Gastroesophageal sphincter (tissue), 4 donors: Measurements from ENCODE around the gene SERPINH1. TPM values are rescaled to one million over a fixed set of nuclear protein-coding genes. Genes with fewer than 3 reads are reported as not detected.

Source experiments
- ATAC-seq: fragments of 150-250 bp; one replicate; pipeline ENCODE4 v1.9.1; 2016; ENCODE audit warnings: mild to moderate bottlenecking, moderate library complexity
- H3K27ac ChIP-seq, 4 donors: fragments of 200-600 bp; sonication (generic) in 3 of 4; 1 replicate in 3 of 4; 2 replicates in 1 of 4; pipeline ENCODE4 v1.5.1; 2016 to 2019
- H3K27me3 ChIP-seq: fragments of 200-600 bp; sonication (generic); one replicate; pipeline ENCODE4 v1.5.1; 2019
- H3K36me3 ChIP-seq, 2 donors: fragments of 200-600 bp; sonication (generic); one replicate each; pipeline ENCODE4 v1.5.1; 2019; ENCODE audit warnings: control low read depth in 1 of 2
- H3K4me1 ChIP-seq, 3 donors: fragments of 200-600 bp; sonication (generic); 1 replicate in 2 of 3; 2 replicates in 1 of 3; pipeline ENCODE4 v1.5.1; 2016 to 2019; ENCODE audit warnings: control low read depth in 2 of 3
- H3K4me3 ChIP-seq, 2 donors: fragments of 200-600 bp; sonication (generic); one replicate each; pipeline ENCODE4 v1.5.1; 2019; ENCODE audit warnings: mild to moderate bottlenecking in 1 of 2, moderate library complexity in 1 of 2
- H3K9me3 ChIP-seq, 3 donors: fragments of 200-600 bp; sonication (generic); one replicate each; pipeline ENCODE4 v1.5.1; 2017 to 2019; ENCODE audit warnings: control low read depth in 2 of 3
- EP300 ChIP-seq: sonication (generic); formaldehyde crosslinking; IDR thresholded peaks from one replicate; pipeline ENCODE4 v1.6.1; 2017; ENCODE audit warnings: antibody characterized with exemption, mild to moderate bottlenecking
- POLR2A ChIP-seq, 2 donors: fragments of 450-650 bp; IDR thresholded peaks; one replicate each; pipeline ENCODE4 v1.6.1; 2017; ENCODE audit warnings: antibody characterized with exemption in 2 of 2, mild to moderate bottlenecking in 2 of 2, moderate library complexity in 1 of 2
- POLR2AphosphoS5 ChIP-seq: sonication (generic); formaldehyde crosslinking; IDR thresholded peaks from one replicate; pipeline ENCODE4 v1.6.1; 2017; ENCODE audit warnings: antibody characterized with exemption
- WGBS, 2 donors: methylation state at CpG; one replicate each; pipeline ENCODE4 v1.1.5; 2018; ENCODE audit warnings: low coverage in 1 of 2; 5-methylcytosine and 5-hydroxymethylcytosine counted together
- total RNA-seq, 4 donors: library from RNA; depleted of rRNA; stranded (reverse); fragments of >200 nt; gene quantifications; one replicate each; pipeline ENCODE4 v1.1.0, GENCODE V29; 2016
- TF ChIP-seq, protein P1 (sequence below), 4 experiments: fragments of 200-600 bp in 2 of 4; fragments of 450-650 bp in 2 of 4; sonication (generic) in 1 of 4; IDR thresholded peaks; one replicate each; pipeline ENCODE4 v1.5.1; 2017 to 2019; ENCODE audit warnings: antibody characterized with exemption in 4 of 4, mild to moderate bottlenecking in 2 of 4, moderate library complexity in 2 of 4

The SERPINH1 gene
- total RNA-seq, 4 donors from 2014 or later: 127 to 284 (median 175) TPM

DNA sequence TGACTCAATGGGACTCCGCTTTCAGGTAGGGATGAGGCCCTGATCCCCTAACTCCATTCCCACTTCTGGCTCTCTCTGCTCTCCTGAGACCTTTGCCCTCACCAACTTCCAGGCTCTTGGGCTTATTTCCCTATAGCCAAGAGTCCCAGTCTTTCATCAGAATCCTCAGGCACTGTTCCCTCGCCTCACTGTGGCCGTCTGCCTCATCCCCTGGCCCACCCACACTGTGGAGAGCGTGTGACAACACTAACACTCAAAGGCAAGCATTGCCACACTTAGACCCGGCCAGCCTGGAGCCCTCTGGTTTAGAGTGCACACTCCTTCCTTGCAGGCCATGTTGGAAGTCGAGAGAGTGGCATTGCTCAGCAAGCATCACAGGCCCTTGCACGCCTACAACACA, 27.0 kb downstream of the SERPINH1 start:
- Histone ChIP-seq H3K27ac (no peak overlapping the region), H3K36me3 (no peaks in the 10 kb centered on the region), H3K4me3 (no peak overlapping the region), H3K9me3 (no peaks in the 10 kb centered on the region), H3K27me3 (no peaks in the 10 kb centered on the region), H3K4me1 (peaks cover 0 to 31% (median 5%) of the 10 kb centered on the region in 3 donors)
- WGBS, 2 donors: 80 to 82% methylated on average over 1 to 5 of the region's 7 CpGs
- ATAC-seq: no peak
- TF ChIP-seq, protein P1, sequence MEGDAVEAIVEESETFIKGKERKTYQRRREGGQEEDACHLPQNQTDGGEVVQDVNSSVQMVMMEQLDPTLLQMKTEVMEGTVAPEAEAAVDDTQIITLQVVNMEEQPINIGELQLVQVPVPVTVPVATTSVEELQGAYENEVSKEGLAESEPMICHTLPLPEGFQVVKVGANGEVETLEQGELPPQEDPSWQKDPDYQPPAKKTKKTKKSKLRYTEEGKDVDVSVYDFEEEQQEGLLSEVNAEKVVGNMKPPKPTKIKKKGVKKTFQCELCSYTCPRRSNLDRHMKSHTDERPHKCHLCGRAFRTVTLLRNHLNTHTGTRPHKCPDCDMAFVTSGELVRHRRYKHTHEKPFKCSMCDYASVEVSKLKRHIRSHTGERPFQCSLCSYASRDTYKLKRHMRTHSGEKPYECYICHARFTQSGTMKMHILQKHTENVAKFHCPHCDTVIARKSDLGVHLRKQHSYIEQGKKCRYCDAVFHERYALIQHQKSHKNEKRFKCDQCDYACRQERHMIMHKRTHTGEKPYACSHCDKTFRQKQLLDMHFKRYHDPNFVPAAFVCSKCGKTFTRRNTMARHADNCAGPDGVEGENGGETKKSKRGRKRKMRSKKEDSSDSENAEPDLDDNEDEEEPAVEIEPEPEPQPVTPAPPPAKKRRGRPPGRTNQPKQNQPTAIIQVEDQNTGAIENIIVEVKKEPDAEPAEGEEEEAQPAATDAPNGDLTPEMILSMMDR (IDR thresholded peaks at IDR 0.05): no peak
- TF ChIP-seq POLR2A (IDR thresholded peaks at IDR 0.05) (no peak), EP300 (no peak), POLR2AphosphoS5 (no peak)

DNA sequence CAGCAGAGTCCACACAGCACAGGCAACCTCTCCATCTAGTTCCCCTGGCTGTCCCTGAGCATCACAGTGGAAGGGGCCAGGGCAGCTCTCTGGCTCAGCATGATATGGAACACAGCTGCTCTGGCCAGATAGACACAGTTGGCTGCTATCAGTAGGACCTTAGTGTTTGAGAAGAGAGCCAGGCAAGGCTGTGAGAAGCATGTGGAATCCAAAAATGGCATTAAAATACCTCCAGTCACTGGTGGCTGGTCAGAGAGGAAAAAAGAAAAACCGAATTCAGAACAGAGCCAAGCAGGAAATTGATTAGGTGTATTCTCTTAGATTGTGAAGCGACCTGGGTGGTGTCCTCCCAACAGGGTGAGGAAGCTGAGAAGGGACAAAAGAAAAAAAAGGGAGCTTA, 27.9 kb downstream of the SERPINH1 start:
- no peak overlapping the region for H3K27ac ChIP-seq
- TF ChIP-seq, protein P1 (IDR thresholded peaks at IDR 0.05): no peak
- TF ChIP-seq EP300 (no peak), POLR2AphosphoS5 (no peak), POLR2A (IDR thresholded peaks at IDR 0.05) (no peak)
- no peaks in the 10 kb centered on the region for H3K27me3 ChIP-seq
- H3K36me3 ChIP-seq: no peaks in the 10 kb centered on the region
- 26 to 100% methylated on average over 1 to 2 of the region's 2 CpGs for WGBS, 2 donors
- H3K4me3 ChIP-seq: no peak overlapping the region
- ATAC-seq: no peak
- peaks cover 0 to 31% (median 4%) of the 10 kb centered on the region in 3 donors for H3K4me1 ChIP-seq
- no peaks in the 10 kb centered on the region for H3K9me3 ChIP-seq

DNA sequence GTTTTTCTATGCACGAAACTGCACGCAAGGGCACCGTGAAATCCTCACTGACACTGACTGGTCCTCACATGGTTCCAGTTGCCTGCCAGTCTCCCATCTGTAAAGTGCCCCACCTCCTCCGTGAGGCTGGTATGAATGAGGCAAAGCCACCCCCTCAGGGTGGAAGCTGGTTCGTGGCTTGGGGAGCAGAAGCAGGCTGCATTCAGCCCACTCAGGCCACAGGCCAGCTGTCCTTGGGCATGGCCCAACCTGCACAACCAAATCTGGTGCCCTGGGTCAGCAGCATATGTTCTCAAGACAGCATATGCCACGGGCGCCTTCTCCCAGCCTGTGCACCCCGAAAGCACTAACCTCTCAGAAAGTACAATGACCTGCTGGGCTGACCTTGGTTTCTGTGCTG, 29.3 kb downstream of the SERPINH1 start:
- WGBS, 2 donors: 83 to 93% methylated on average over 5 to 8 of the region's 8 CpGs
- Histone ChIP-seq H3K27me3 (no peaks in the 10 kb centered on the region), H3K4me1 (peaks cover 0 to 35% (median 4%) of the 10 kb centered on the region in 3 donors), H3K9me3 (no peaks in the 10 kb centered on the region), H3K4me3 (no peak overlapping the region), H3K27ac (no peak overlapping the region), H3K36me3 (no peaks in the 10 kb centered on the region)
- TF ChIP-seq, protein P1 (IDR thresholded peaks at IDR 0.05): no peak
- TF ChIP-seq POLR2A (IDR thresholded peaks at IDR 0.05): no peak
- no peak for TF ChIP-seq EP300
- no peak for TF ChIP-seq POLR2AphosphoS5
- ATAC-seq: no peak

DNA sequence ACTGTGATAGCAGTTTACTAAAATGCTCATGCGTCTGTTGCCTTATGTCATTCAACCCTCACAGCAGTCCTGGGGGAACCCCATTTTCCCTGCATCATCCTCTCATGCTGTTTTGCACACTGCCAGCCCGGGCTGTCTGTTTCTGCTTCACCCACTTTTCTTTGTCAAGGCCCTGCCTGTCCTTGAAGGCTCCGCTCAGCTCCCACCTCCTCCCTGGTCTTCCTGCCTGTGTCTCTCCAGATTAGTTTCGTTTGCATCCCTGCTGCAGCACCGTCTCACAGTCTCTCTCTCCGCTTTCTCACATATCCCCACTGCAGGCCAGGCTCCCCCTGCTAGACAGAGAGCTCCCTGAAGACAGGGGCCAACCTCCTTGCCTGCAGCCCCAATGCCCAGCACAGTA, 29.9 kb downstream of the SERPINH1 start:
- TF ChIP-seq POLR2A (IDR thresholded peaks at IDR 0.05): no peak
- TF ChIP-seq POLR2AphosphoS5: no peak
- TF ChIP-seq, protein P1 (IDR thresholded peaks at IDR 0.05): no peak
- TF ChIP-seq EP300: no peak
- no peak for ATAC-seq
- H3K27me3 ChIP-seq: no peaks in the 10 kb centered on the region
- peaks cover 0 to 35% (median 4%) of the 10 kb centered on the region in 3 donors for H3K4me1 ChIP-seq
- H3K27ac ChIP-seq: no peak overlapping the region
- WGBS, 2 donors: 80 to 82% methylated on average over 3 to 6 of the region's 6 CpGs
- H3K4me3 ChIP-seq: no peak overlapping the region
- no peaks in the 10 kb centered on the region for H3K36me3 ChIP-seq
- no peaks in the 10 kb centered on the region for H3K9me3 ChIP-seq

DNA sequence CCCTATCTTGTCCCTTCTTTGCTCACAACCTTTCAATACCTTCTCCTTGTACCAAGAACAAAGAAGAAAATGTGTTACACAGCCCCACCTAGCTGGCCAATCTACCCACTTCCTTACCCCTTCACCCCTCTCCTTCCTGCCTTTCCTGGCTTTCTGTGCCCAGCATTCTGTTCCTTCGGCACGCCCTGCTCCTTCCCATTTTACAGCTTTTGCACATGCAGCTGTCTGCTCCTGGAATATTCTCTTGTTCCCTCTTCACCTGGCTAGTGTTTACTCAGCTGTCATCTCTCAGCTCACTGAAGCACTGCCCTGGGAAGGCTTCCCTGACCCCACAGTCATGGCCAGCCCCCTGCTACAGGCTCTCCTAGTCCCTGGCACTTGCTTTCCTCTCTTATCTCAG, 30.7 kb downstream of the SERPINH1 start:
- TF ChIP-seq EP300: no peak
- no peak for TF ChIP-seq POLR2AphosphoS5
- TF ChIP-seq, protein P1 (IDR thresholded peaks at IDR 0.05): no peak
- no peak for TF ChIP-seq POLR2A (IDR thresholded peaks at IDR 0.05)
- no peak for ATAC-seq
- WGBS, 2 donors: 66 to 80% methylated on average over 2 of the region's 2 CpGs

More for the DNA sequence above, 30.7 kb downstream of the SERPINH1 start:
- peaks cover 0 to 37% (median 4%) of the 10 kb centered on the region in 3 donors for H3K4me1 ChIP-seq
- no peaks in the 10 kb centered on the region for H3K9me3 ChIP-seq
- no peaks in the 10 kb centered on the region for H3K36me3 ChIP-seq
- H3K4me3 ChIP-seq: no peak overlapping the region
- no peak overlapping the region for H3K27ac ChIP-seq
- H3K27me3 ChIP-seq: no peaks in the 10 kb centered on the region
